ENCODE measurements around the gene ZBTB17.

- TF ChIP-seq CTCF (IDR thresholded peaks at IDR 0.05; ENCODE audit: borderline replicate concordance, extremely low read depth, low read length, poor library complexity, severe bottlenecking) (no peak), EZH2 (IDR thresholded peaks at IDR 0.05; ENCODE audit: borderline replicate concordance, low read depth, low read length, severe bottlenecking) (no peak)
These were observed 31.4 kb downstream of the ZBTB17 start for GRCh38 chr1:15944308-15945010.
